NCI-H2081 treated with DMSO at 0.1 percent for 48 hours (cell line): ENCODE data around the gene MMEL1.

Source experiments
- DNase-seq: peaks from one replicate; lab custom pipeline; 2025; lab: John Stamatoyannopoulos, UW

The MMEL1 gene

GRCh38 chr1:2642560-2643413 lies 10.0 kb upstream of the MMEL1 start:
- DNase-seq, result peak; percentile 64

- no peak for DNase-seq
These were observed 9.3 kb upstream of the MMEL1 start for GRCh38 chr1:2642131-2642559.

GRCh38 chr1:2641381-2642130 lies 8.7 kb upstream of the MMEL1 start:
- no peak for DNase-seq

DNA sequence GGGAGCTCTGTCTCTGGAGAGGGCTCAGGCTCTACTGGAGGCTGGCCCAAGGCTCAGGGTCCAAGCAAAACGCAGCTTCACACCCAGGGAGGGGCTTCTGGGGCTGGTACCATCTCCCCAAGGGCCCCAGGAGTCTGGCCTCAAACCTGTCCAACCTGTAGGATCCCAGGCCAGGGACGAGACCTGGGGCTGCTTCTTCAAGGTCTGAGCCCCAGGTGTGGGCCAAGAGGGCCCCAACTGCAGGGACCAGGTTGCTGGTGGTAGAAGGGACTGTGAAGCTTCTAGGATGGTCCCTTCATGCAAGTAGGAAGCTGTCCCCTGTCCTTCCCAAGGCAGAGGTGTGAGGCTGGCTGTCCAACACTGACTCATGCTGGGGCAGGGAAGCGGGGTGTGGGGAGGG lies 7.8 kb upstream of the MMEL1 start:
- DNase-seq, result no peak

DNA sequence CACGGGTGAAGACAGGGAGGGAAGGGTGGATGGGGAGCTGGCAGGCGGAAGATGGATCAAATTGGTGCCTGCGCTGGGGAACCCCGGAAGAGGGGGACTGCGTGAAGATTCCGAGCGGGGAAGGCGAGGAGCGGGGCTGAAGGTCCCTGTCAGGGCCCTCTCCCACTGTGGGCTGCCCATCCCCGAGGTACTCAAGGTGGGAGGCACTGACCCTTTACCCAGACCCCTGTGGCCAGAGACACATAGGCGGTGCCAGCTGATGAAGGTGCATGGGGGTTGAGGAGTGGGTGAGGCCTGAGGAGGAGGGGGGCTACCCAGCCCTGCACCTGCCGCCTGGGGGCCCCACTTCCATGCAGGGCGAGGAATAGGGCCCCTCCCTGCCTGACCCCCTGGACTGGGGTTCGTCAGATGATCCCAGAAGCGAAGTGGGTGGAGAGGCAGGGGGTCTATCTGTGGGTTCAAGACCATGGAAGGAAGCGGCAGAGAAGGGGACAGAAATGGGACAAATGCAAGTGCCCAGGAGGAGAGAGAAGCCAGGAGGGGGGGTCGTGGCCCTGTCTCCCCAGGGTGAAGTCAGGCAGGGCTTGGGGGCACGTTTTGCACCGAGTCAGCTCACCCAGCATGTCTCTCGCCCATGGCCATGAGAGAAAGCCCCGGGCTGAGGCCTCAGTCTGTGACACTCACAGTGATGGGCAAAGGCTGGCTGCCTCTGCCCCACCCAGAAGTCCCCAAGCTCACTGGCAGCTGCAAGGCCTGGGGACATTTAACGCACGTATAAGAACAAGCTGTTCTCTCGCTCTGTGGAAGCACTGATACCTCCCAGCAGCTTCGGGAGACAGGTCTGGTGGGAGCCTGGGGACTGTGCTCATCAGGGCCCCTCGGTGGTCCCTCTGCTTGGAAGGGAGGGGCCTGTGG lies 7.0 kb upstream of the MMEL1 start:
- DNase-seq, result no peak

DNA sequence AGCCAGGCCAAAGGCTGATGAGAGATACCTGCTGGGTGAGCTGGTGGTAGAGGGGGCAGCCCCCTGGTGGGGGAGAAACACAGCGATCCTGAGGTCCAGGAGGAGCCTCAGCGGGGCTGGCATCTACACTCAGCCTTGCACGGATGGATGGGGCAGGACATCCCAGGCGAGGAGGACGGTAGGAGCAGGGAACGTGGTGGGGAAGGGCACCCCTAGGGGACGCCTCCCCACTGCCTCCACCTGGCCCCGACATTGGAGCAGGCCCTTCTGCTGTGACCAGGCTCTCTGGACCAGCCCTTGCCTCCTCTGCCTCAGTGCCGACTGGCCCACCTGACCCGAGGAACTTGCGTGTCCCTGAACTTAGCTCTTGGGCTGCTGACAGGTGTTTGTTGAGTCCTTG lies 6.4 kb upstream of the MMEL1 start:
- no peak for DNase-seq

DNA sequence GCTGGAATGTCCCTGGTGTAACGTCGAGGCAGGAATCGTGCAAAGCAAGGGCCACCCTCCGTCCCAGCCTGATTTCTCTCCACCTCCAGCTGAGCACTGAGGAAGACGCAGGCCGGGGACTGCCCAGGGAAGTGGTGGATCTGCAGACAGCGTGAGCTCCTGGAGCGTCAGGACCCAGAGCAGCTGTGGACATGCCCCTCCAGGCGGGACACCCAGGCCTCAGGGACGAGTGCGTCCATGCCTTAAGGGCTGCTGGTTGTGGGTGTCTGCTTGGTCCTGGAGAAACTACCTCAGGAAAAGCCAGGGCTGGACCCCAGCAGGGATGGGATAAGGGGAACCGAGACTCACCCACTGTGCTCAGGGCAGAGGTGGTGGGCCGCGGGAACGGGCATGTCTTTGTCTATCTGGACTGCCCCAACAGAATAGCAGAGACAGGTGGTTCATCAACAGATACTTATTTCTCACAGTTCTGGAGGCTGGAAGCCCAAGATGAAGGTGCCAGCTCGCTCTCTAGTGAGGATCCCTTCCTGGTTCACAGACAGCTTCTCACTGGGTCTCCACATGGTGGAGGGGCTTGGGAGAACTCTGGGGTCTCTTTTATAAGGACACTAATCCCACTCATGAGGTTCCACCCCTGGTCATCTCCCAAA lies 5.8 kb upstream of the MMEL1 start:
- DNase-seq, result no peak

DNA sequence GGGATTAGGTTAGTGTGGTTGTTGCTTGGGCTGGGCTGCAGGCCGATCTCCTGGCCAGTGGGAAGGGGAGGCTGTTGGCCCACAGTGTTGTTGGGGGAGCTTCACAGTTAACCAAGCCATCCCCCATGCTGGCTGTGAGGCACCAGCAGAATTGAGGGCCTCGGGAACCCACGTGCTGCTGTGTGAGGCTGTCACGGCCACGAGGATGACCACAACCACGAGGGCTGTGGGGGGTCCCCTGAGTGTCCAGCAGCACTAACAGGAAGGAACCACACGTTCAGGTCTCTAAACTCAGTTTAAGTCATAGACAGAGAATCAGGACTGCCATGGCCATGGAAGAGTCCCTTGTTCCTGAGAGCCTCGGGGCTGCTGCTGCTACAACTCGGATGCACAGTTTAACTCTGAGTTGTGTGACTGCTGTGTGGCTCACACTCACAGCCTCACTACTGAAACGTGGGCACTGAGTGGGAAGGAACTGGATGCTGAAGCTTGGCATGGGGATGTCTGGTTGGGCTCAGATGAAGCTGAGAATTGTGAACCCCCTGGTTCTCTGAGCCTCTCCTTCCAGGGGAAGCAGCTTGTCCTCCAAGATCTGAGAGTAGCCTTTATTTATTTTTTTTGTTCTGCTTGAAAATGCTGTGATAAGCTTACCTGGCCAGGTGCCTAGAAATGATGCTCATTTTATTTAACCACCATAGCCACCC lies 4.8 kb upstream of the MMEL1 start:
- DNase-seq, result no peak

DNA sequence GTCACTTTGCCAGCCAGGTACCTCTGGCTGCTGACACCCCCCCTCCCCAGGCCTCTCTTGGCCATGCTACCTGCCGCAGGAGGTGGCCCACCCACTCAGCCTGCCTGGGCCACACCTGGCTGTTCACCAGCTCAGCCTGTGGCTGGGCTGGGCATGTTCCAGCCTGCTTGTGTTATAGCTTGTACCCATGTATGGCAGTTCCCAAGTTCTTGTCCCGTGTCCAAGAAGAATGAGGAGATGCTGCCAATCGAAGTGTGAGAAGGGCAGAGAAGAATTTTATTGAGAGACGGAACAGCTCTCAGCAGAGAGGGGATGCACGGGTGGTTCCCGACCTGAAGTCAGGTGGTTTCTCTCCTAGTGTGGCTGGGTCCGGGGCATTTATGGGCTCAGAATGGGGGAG lies 3.9 kb upstream of the MMEL1 start:
- DNase-seq, result no peak

GRCh38 chr1:2635361-2636010 lies 2.7 kb upstream of the MMEL1 start:
- no peak for DNase-seq

DNA sequence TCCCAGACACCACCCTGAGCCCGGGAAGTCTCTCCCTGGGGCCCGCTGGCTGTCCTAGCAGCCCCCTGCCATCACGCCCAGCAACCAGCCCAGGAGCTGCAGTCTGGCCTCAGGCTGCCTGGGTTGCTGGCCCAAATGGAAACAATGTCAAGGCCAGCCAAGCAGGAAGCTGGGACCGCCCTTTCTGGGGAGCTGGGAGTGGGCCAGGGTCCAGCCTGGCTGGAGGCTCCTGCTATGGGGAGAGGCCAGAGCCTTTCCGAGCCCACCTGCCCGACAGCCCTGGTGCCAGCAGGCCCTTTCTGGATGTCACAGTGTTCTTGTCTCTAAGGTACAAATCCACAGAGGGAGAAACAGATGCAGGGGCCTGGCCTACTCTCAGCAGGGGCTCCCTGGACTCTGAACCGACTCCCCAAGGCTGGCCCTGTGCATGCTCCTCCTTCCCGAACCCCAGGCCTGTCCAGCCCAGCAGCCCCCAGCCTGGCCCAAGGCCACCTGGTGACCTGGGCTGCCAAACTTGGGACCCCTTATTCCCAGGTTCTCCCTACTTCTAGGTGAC lies 1.2 kb upstream of the MMEL1 start:
- DNase-seq, result no peak

DNA sequence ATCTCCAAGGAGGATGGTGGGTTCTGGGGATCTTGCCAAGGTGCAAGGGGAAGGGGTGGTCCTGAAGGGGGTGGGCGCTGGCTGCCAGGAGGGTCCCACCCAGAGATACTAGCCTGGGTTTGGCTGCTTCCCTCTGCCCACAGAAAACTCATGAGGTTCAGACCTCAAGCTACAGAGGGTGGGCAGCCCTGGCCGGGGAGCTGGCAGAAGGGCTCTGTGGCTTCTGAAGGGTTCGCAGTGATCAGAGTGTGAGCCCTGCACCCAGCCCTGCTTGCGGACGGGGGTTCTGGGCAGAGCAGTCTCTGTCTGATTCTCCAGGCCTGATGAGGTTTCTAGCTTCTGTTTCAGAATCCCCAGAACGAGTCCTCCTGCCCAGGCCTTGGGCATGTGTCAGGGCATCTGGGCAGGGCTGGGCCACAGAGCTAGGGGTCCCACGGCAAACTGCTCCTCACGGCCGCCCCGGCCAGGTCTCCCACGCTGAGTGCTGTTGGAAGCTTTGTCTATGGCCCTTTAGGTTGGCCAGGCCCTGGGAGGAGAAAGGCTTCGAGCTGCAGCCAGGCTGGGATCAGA lies 635 bp upstream of the MMEL1 start:
- DNase-seq, result no peak

DNA sequence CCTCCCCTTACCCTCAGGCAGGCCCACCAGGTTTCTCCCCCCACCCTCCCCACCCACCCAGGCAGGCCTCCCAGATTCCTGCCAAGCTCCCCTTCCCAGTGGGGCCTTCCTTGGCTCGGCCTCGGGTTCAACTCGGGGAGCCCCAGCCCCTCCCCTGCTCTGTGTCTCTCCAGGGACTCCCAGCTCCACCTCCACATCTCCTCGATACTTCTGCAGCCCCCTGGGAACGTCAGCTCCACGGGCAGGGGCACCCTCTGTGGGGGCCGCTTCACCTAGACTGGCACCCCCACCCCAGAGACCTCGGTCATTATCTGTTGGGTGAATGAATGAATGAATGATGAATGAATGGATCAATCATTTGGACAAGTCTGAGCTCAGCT lies 775 bp downstream of the MMEL1 start:
- DNase-seq, result no peak

- no peak for DNase-seq
These were observed 1.4 kb downstream of the MMEL1 start for GRCh38 chr1:2631136-2632050.

- no peak for DNase-seq
These were observed 2.2 kb downstream of the MMEL1 start for GRCh38 chr1:2630498-2631135.

- DNase-seq, result no peak
These were observed 3.0 kb downstream of the MMEL1 start for GRCh38 chr1:2629627-2630497.

DNA sequence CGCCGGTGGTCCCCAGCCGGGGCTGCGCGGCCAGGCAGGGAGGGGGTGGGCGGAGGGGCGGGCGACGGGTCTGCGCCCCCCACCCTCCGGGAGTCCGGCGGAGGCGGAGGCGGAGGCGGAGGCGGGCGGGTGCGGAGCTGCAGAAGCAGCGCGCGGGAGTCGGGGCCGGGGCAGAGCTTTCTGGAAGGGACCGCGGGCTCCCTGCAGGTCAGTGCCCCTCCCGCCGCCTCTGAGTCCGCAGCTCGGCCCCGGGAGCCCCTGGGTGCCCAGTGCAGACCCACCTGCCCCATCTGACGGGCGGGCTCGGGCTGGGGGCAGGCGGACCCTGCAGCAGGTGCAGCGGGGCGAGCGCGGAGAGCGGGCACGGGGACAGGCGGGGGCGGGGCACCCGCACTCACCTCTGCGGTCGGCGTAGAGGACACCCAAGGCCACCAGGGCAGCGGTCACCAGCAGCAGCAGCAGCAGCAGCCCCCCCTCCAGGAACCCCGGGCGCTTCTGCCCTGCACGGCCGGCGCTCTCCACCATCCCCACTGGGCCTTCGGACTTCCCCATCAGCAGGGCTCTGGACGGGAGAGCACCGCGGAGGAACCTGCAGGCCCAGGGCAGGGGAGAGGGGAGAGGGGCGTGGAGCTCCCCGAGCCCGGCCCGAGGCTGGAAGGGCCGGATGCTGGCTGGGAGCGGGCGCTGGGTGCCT lies 3.7 kb downstream of the MMEL1 start:
- no peak for DNase-seq
